Measurements from ENCODE around the gene C19orf44. TPM values are rescaled to one million over a fixed set of nuclear protein-coding genes. Genes with fewer than 3 reads are reported as not detected.
"Not testable (repeated sequence)": the region's sequence is repeated elsewhere in the genome, so short reads cannot be mapped to it uniquely, and the experiment has no call there.

The C19orf44 gene
- total RNA-seq, 1 donor from 2014 or later, result 6.7 TPM

- intact Hi-C loops (cut with DNase I), result no loop called here
- TF ChIP-seq CTCF (IDR thresholded peaks at IDR 0.05), result no peak
- no peaks in the 10 kb centered on the region for H3K27me3 ChIP-seq
- H3K4me1 ChIP-seq, result no peaks in the 10 kb centered on the region
- H3K36me3 ChIP-seq, result no peaks in the 10 kb centered on the region
- no peak overlapping the region for H3K4me3 ChIP-seq
- no peak for ATAC-seq
- DNase-seq, result no peak
- no peaks in the 10 kb centered on the region for H3K9me3 ChIP-seq
- no peak overlapping the region for H3K27ac ChIP-seq
These were observed 13.4 kb upstream of the C19orf44 start for GRCh38 chr19:16482745-16483144.

GRCh38 chr19:16486476-16486875, 9.7 kb upstream of the C19orf44 start:
- ATAC-seq; DNase-seq; H3K4me1 ChIP-seq; H3K36me3 ChIP-seq; intact Hi-C loops (cut with DNase I); H3K27ac ChIP-seq; H3K4me3 ChIP-seq; H3K9me3 ChIP-seq; H3K27me3 ChIP-seq: not testable (repeated sequence)

GRCh38 chr19:16496613-16496983, 404 bp downstream of the C19orf44 start:
- Histone ChIP-seq H3K36me3 (peaks cover 5% of the 10 kb centered on the region), H3K4me3 (peak overlapping the region; percentile 84), H3K4me1 (peaks cover 8% of the 10 kb centered on the region), H3K27me3 (no peaks in the 10 kb centered on the region), H3K9me3 (no peaks in the 10 kb centered on the region), H3K27ac (peak overlapping the region; percentile 77)
- no peak for TF ChIP-seq CTCF (IDR thresholded peaks at IDR 0.05)
- intact Hi-C loops (cut with DNase I), result no loop called here
- ATAC-seq (no peak), DNase-seq (peak; percentile 67)

- Histone ChIP-seq H3K27me3 (no peaks in the 10 kb centered on the region), H3K27ac (peak overlapping the region; percentile 77), H3K4me1 (peaks cover 8% of the 10 kb centered on the region), H3K9me3 (no peaks in the 10 kb centered on the region), H3K36me3 (peaks cover 5% of the 10 kb centered on the region), H3K4me3 (peak overlapping the region; percentile 84)
- ATAC-seq, result no peak
- TF ChIP-seq CTCF (IDR thresholded peaks at IDR 0.05), result no peak
- intact Hi-C loops (cut with DNase I), result no loop called here
- DNase-seq, result no peak
These were observed 848 bp downstream of the C19orf44 start for GRCh38 chr19:16497042-16497441.

GRCh38 chr19:16497837-16498236, 1.6 kb downstream of the C19orf44 start:
- ATAC-seq (no peak), DNase-seq (no peak)
- Histone ChIP-seq H3K27me3 (no peaks in the 10 kb centered on the region), H3K9me3 (no peaks in the 10 kb centered on the region), H3K4me3 (no peak overlapping the region), H3K27ac (no peak overlapping the region), H3K36me3 (peaks cover 6% of the 10 kb centered on the region), H3K4me1 (peaks cover 8% of the 10 kb centered on the region)
- no peak for TF ChIP-seq CTCF (IDR thresholded peaks at IDR 0.05)
- intact Hi-C loops (cut with DNase I), result no loop called here

GRCh38 chr19:16504271-16504670, 8.1 kb downstream of the C19orf44 start:
- TF ChIP-seq CTCF (IDR thresholded peaks at IDR 0.05), result no peak
- H3K9me3 ChIP-seq, result no peaks in the 10 kb centered on the region
- no peak for ATAC-seq
- intact Hi-C loops (cut with DNase I), result no loop called here
- no peak for DNase-seq
- no peak overlapping the region for H3K4me3 ChIP-seq
- peaks cover 24% of the 10 kb centered on the region for H3K36me3 ChIP-seq
- no peaks in the 10 kb centered on the region for H3K27me3 ChIP-seq
- peaks cover 5% of the 10 kb centered on the region for H3K4me1 ChIP-seq
- no peak overlapping the region for H3K27ac ChIP-seq

GRCh38 chr19:16506161-16506560, 10.0 kb downstream of the C19orf44 start:
- peaks cover 31% of the 10 kb centered on the region for H3K36me3 ChIP-seq
- ATAC-seq; H3K9me3 ChIP-seq; H3K4me3 ChIP-seq; intact Hi-C loops (cut with DNase I); H3K4me1 ChIP-seq; H3K27ac ChIP-seq; H3K27me3 ChIP-seq; DNase-seq: not testable (repeated sequence)
